ENCODE measurements around the gene CCS. TPM values are rescaled to one million over a fixed set of nuclear protein-coding genes. Genes with fewer than 3 reads are reported as not detected.

Gene CCS
- total RNA-seq, 1 experiment from 2014 or later: 34.2 TPM

DNA sequence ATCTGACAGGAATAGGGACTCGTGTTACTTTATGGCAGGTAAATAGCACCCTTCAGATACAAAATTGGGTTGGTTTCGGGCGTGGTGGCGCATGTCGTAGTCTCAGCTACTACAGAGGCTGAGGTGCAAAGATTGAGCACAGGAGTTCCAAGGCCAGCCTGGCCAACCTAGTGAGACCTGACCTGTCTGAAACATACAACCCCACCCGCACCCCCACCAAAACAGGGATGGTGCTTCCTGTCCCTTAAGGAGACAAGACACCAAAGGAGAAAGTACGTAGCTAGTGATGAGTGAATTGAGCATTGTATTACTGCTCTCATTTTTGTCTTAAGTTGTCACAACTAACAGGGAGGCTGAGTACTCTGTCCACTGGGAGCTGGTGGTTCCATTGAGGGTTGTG is 59.7 kb downstream of the CCS start:
- Mint-ChIP-seq H3K27ac (ENCODE audit: unreplicated experiment) (no peak overlapping the region), H3K27me3 (ENCODE audit: unreplicated experiment) (no peaks in the 10 kb centered on the region), H3K9me3 (ENCODE audit: low read depth, unreplicated experiment) (no peaks in the 10 kb centered on the region), H3K4me3 (ENCODE audit: low read depth, unreplicated experiment) (no peak overlapping the region), H3K36me3 (ENCODE audit: insufficient read depth, unreplicated experiment) (peaks cover 84% of the 10 kb centered on the region), H3K4me1 (ENCODE audit: low read depth, unreplicated experiment) (no peaks in the 10 kb centered on the region)
- CTCF ChIA-PET: no interaction called here
- BruUV-seq (replicated peaks): no TSS peak
- TF ChIP-seq, protein P1, sequence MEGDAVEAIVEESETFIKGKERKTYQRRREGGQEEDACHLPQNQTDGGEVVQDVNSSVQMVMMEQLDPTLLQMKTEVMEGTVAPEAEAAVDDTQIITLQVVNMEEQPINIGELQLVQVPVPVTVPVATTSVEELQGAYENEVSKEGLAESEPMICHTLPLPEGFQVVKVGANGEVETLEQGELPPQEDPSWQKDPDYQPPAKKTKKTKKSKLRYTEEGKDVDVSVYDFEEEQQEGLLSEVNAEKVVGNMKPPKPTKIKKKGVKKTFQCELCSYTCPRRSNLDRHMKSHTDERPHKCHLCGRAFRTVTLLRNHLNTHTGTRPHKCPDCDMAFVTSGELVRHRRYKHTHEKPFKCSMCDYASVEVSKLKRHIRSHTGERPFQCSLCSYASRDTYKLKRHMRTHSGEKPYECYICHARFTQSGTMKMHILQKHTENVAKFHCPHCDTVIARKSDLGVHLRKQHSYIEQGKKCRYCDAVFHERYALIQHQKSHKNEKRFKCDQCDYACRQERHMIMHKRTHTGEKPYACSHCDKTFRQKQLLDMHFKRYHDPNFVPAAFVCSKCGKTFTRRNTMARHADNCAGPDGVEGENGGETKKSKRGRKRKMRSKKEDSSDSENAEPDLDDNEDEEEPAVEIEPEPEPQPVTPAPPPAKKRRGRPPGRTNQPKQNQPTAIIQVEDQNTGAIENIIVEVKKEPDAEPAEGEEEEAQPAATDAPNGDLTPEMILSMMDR (IDR thresholded peaks at IDR 0.05; ENCODE audit: unreplicated experiment): no peak
- intact Hi-C loops (cut with micrococcal nuclease; ENCODE audit: unreplicated experiment): no loop called here
- no peak for DNase-seq

DNA sequence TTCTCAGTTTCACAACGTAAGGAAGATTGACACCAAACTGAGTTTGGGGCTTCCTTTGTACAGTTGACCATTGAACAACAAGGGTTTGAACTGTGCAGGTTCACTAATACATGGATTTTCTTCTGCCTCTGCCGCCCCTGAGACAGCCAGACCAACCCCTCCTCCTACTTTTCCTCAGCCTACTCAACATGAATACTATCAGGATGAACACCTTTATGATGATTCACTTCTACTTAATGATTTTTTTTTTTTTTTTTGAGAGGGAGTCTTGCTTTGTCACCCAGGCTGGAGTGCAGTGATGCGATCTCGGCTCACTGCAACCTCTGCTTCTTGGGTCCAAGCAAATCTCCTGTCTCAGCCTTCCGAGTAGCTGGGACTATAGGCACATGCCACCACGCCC is 60.1 kb downstream of the CCS start:
- TF ChIP-seq, protein P1 (IDR thresholded peaks at IDR 0.05; ENCODE audit: unreplicated experiment): no peak
- Mint-ChIP-seq H3K36me3 (ENCODE audit: insufficient read depth, unreplicated experiment) (peaks cover 84% of the 10 kb centered on the region), H3K27me3 (ENCODE audit: unreplicated experiment) (no peaks in the 10 kb centered on the region), H3K27ac (ENCODE audit: unreplicated experiment) (no peak overlapping the region), H3K9me3 (ENCODE audit: low read depth, unreplicated experiment) (no peaks in the 10 kb centered on the region), H3K4me1 (ENCODE audit: low read depth, unreplicated experiment) (no peaks in the 10 kb centered on the region), H3K4me3 (ENCODE audit: low read depth, unreplicated experiment) (no peak overlapping the region)
- CTCF ChIA-PET: no interaction called here
- intact Hi-C loops (cut with micrococcal nuclease; ENCODE audit: unreplicated experiment): no loop called here
- BruUV-seq (replicated peaks): no TSS peak
- DNase-seq: no peak

Other genes with a start within 250 kb of the CCS start
- gene BRMS1, start 248.1 kb upstream of the CCS start, total RNA-seq (2022): 48.1 and 51.0 TPM in 2 replicates
- 11.8 and 12.2 TPM in 2 replicates for gene B4GAT1, start 245.6 kb upstream of the CCS start, total RNA-seq (2022)
- 37.7 and 40.4 TPM in 2 replicates for gene SLC29A2, start 221.4 kb upstream of the CCS start, total RNA-seq (2022)
- gene NPAS4, start 172.2 kb upstream of the CCS start, total RNA-seq (2022): not detected in 2 replicates
- 76.1 and 79.6 TPM in 2 replicates for gene MRPL11, start 154.3 kb upstream of the CCS start, total RNA-seq (2022)
- 7.6 and 8.1 TPM in 2 replicates for gene PELI3, start 126.3 kb upstream of the CCS start, total RNA-seq (2022)
- gene DPP3, start 112.8 kb upstream of the CCS start, total RNA-seq (2022): 57.4 and 58.0 TPM in 2 replicates
- 32.2 and 38.2 TPM in 2 replicates for gene BBS1, start 82.5 kb upstream of the CCS start, total RNA-seq (2022)
- gene ZDHHC24, start 47.1 kb upstream of the CCS start, total RNA-seq (2022): 15.1 and 17.3 TPM in 2 replicates
- gene ACTN3, start 46.3 kb upstream of the CCS start, total RNA-seq (2022): not detected in 2 replicates
- 1.7 TPM in 2 replicates for gene CTSF, start 24.6 kb upstream of the CCS start, total RNA-seq (2022)
- gene CCDC87, start 122 bp upstream of the CCS start, total RNA-seq (2022): 0.91 and 1.0 TPM in 2 replicates
- gene RBM14, start 23.4 kb downstream of the CCS start, total RNA-seq (2022): 102 and 107 TPM in 2 replicates
- gene RBM4, start 45.5 kb downstream of the CCS start, total RNA-seq (2022): 137 and 144 TPM in 2 replicates
- gene RBM4B, start 84.7 kb downstream of the CCS start, total RNA-seq (2022): 20.3 and 23.0 TPM in 2 replicates
- gene SPTBN2, start 136.0 kb downstream of the CCS start, total RNA-seq (2022): 41.3 and 46.3 TPM in 2 replicates